Measurements from ENCODE around the gene VAT1L. TPM values are rescaled to one million over a fixed set of nuclear protein-coding genes. Genes with fewer than 3 reads are reported as not detected.

The VAT1L gene
- total and polyA plus RNA-seq, 2 experiments from 2014 or later: 6.2 TPM

DNA sequence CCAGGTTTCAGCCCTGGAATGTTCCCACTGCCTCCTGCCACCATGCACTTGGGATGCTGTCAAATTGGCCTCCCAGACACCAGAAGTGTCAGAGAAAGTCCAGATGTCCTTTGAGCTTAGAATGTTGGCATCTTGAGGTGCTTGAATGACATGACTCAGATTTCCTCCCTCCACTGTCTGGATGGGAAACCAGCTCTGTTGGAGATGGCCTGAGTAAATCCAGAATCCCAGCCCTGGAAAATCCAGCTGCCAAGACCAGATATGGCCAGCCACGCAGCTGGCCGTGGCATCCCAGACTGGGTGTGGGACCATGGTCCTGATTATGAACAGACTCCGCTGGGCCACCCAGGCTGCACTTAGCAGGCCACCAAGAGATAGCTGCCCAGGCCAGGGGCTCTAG, 177.0 kb downstream of the VAT1L start:
- H3F3A ChIP-seq (ENCODE audit: insufficient read depth): no peaks in the 10 kb centered on the region
- no peaks in the 10 kb centered on the region for H3K9me2 ChIP-seq (ENCODE audit: insufficient read depth)
- no peaks in the 10 kb centered on the region for H3K36me3 ChIP-seq (ENCODE audit: low read depth)
- H3K4me3 ChIP-seq: no peak overlapping the region
- in situ Hi-C loops (cut with MboI): no loop called here
- no peak for TF ChIP-seq EZH2 (IDR thresholded peaks at IDR 0.05; ENCODE audit: insufficient read depth, poor library complexity, severe bottlenecking)
- TF ChIP-seq EZH2phosphoT487 (IDR thresholded peaks at IDR 0.05; ENCODE audit: insufficient read depth, low read depth): no peak
- H3K27me3 ChIP-seq (replicated peaks; ENCODE audit: insufficient read depth): no peaks in the 10 kb centered on the region
- no peaks in the 10 kb centered on the region for H3K9me3 ChIP-seq (ENCODE audit: low read depth)
- H3K9ac ChIP-seq: no peak overlapping the region
- no peaks in the 10 kb centered on the region for H3K4me1 ChIP-seq (ENCODE audit: insufficient read depth)
- H3K79me2 ChIP-seq (ENCODE audit: insufficient read depth): no peaks in the 10 kb centered on the region
- no peak overlapping the region for H3K4me2 ChIP-seq (ENCODE audit: unreplicated experiment)
- H2AFZ ChIP-seq: no peak overlapping the region
- H4K20me1 ChIP-seq (ENCODE audit: insufficient read depth): no peaks in the 10 kb centered on the region
- no peak for DNase-seq
- H3K27ac ChIP-seq: no peak overlapping the region
- 24 to 25% methylated on average over 3 of the region's 3 CpGs for WGBS, 2 experiments (ENCODE audit: low coverage in 1 of 2, low lambda C conversion rate in 2 of 2, missing lambda C conversion rate in 2 of 2)

DNA sequence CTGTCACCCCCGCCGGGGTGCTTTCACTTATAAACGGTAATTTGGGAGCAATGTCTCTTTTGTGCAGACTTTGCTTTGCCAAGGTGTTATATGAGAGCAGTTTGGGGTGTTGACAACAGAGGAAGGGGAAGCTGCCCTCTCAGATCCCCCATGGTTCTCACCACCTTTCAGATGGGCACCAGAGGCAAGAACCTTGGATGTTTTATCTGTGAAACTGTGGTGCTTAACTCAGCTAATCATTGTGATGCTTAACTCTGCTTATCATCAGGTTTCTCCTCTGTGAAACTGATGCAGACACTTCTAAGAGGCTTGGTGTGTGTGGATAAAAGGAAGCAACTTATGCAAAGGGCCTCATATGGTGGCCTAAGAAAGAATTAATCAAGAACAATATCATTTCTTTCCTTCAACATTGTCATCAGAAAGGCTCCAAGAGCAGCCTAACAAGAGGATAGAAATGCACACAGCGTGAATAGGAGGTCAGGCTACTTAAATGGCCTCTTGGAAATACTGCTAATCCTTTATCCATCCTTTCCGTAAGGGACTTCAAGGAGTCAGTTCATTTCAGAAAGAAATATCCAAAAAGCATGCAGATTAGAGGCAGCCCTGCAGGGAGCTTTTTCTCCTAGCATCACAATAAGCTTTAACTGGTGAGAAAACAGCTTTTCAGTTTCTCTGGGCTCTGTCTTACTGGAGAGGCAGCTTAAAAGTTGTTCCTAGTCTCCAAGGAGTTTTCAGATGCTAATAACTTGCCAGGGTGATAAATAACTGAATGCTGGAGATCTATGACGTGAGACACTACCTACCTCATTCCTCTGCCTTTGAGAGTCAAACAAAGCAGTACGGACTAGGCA, 178.9 kb downstream of the VAT1L start:
- H3K9me2 ChIP-seq (ENCODE audit: insufficient read depth): no peaks in the 10 kb centered on the region
- TF ChIP-seq EZH2 (IDR thresholded peaks at IDR 0.05; ENCODE audit: insufficient read depth, poor library complexity, severe bottlenecking) (no peak), EZH2phosphoT487 (IDR thresholded peaks at IDR 0.05; ENCODE audit: insufficient read depth, low read depth) (no peak)
- no peak for DNase-seq
- no peak overlapping the region for H3K4me2 ChIP-seq (ENCODE audit: unreplicated experiment)
- no peak overlapping the region for H3K9ac ChIP-seq
- H3K79me2 ChIP-seq (ENCODE audit: insufficient read depth): no peaks in the 10 kb centered on the region
- H2AFZ ChIP-seq: no peak overlapping the region
- H3K27ac ChIP-seq: no peak overlapping the region
- no peaks in the 10 kb centered on the region for H3K4me1 ChIP-seq (ENCODE audit: insufficient read depth)
- no peaks in the 10 kb centered on the region for H4K20me1 ChIP-seq (ENCODE audit: insufficient read depth)
- H3K4me3 ChIP-seq: no peak overlapping the region
- H3F3A ChIP-seq (ENCODE audit: insufficient read depth): 0 out of 2 replicates have a peak, but pooled peaks cover 3% of the 10 kb centered on the region
- no peaks in the 10 kb centered on the region for H3K27me3 ChIP-seq (replicated peaks; ENCODE audit: insufficient read depth)
- in situ Hi-C loops (cut with MboI): no loop called here
- WGBS, 2 experiments (ENCODE audit: low coverage in 1 of 2, low lambda C conversion rate in 2 of 2, missing lambda C conversion rate in 2 of 2): 51% methylated on average over 7 of the region's 7 CpGs
- no peaks in the 10 kb centered on the region for H3K9me3 ChIP-seq (ENCODE audit: low read depth)
- no peaks in the 10 kb centered on the region for H3K36me3 ChIP-seq (ENCODE audit: low read depth)

DNA sequence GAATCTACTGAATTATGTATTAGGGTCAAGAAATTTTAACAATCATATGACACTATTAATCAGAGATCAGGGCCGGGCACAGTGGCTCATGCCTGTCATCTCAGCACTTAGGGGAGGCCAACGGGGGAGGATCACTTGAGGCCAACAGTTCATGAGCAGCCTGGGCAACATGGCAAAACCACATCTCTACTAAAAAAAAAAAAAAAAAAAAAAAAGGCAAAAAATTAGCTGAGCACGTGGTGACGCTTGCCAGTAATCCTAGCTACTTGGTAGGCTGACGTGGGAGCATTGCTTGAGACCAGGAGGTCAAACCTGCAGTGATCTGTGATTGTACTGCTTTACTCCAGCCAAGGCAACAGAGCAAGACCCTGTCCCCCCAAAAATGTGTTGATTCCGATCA, 181.5 kb downstream of the VAT1L start:
- H3K9me2 ChIP-seq (ENCODE audit: insufficient read depth): no peaks in the 10 kb centered on the region
- H3K4me1 ChIP-seq (ENCODE audit: insufficient read depth): no peaks in the 10 kb centered on the region
- no peaks in the 10 kb centered on the region for H3K27me3 ChIP-seq (replicated peaks; ENCODE audit: insufficient read depth)
- no peaks in the 10 kb centered on the region for H3K79me2 ChIP-seq (ENCODE audit: insufficient read depth)
- H3K27ac ChIP-seq: no peak overlapping the region
- no peaks in the 10 kb centered on the region for H3K9me3 ChIP-seq (ENCODE audit: low read depth)
- H3F3A ChIP-seq (ENCODE audit: insufficient read depth): 0 out of 2 replicates have a peak, but pooled peaks cover 3% of the 10 kb centered on the region
- H3K4me3 ChIP-seq: no peak overlapping the region
- H3K9ac ChIP-seq: no peak overlapping the region
- no peak overlapping the region for H3K4me2 ChIP-seq (ENCODE audit: unreplicated experiment)
- DNase-seq: no peak
- in situ Hi-C loops (cut with MboI): loop anchor here (5.0 kb wide), 1 partner anchor 293 kb away; no protein-coding TSS in a partner anchor
- WGBS, 2 experiments (ENCODE audit: low coverage in 1 of 2, low lambda C conversion rate in 2 of 2, missing lambda C conversion rate in 2 of 2): 80 to 81% methylated on average over 6 of the region's 6 CpGs
- H4K20me1 ChIP-seq (ENCODE audit: insufficient read depth): no peaks in the 10 kb centered on the region
- TF ChIP-seq EZH2phosphoT487 (IDR thresholded peaks at IDR 0.05; ENCODE audit: insufficient read depth, low read depth) (no peak), EZH2 (IDR thresholded peaks at IDR 0.05; ENCODE audit: insufficient read depth, poor library complexity, severe bottlenecking) (no peak)
- H2AFZ ChIP-seq: no peak overlapping the region
- H3K36me3 ChIP-seq (ENCODE audit: low read depth): no peaks in the 10 kb centered on the region

DNA sequence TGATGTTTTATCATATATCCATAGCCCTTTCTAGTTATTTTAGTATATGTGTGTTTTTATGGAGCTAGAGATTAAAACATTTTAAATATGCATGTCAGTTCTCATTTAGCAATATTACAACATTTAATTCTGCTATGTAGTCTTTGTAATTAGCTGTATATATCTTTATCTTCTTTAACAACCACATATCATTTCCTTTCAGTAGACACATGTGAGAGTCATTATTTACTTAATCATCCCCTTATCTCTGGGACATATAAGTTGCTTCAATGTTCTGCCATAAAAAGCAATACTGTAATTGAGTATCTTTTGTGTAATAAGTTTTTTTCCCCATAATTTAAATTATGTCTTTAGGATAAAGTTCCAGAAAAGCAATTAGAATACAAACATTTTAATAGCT, 182.0 kb downstream of the VAT1L start:
- Histone ChIP-seq H3K9me2 (ENCODE audit: insufficient read depth) (no peaks in the 10 kb centered on the region), H4K20me1 (ENCODE audit: insufficient read depth) (no peaks in the 10 kb centered on the region), H3K4me1 (ENCODE audit: insufficient read depth) (no peaks in the 10 kb centered on the region), H3K9me3 (ENCODE audit: low read depth) (no peaks in the 10 kb centered on the region), H2AFZ (no peak overlapping the region), H3K36me3 (ENCODE audit: low read depth) (no peaks in the 10 kb centered on the region), H3K27me3 (replicated peaks; ENCODE audit: insufficient read depth) (no peaks in the 10 kb centered on the region), H3K27ac (no peak overlapping the region), H3K79me2 (ENCODE audit: insufficient read depth) (no peaks in the 10 kb centered on the region), H3K4me2 (ENCODE audit: unreplicated experiment) (no peak overlapping the region), H3K9ac (no peak overlapping the region), H3K4me3 (no peak overlapping the region), H3F3A (ENCODE audit: insufficient read depth) (0 out of 2 replicates have a peak, but pooled peaks cover 3% of the 10 kb centered on the region)
- no peak for TF ChIP-seq EZH2 (IDR thresholded peaks at IDR 0.05; ENCODE audit: insufficient read depth, poor library complexity, severe bottlenecking)
- TF ChIP-seq EZH2phosphoT487 (IDR thresholded peaks at IDR 0.05; ENCODE audit: insufficient read depth, low read depth): no peak
- no peak for DNase-seq
- in situ Hi-C loops (cut with MboI): loop anchor here (5.0 kb wide), 1 partner anchor 293 kb away; no protein-coding TSS in a partner anchor
